NCI-H2029 (cell line): ENCODE data around the gene LMF2.

Source experiments
- DNase-seq: peaks from one replicate; lab custom pipeline; 2025; lab: John Stamatoyannopoulos, UW

Gene LMF2

GRCh38 chr22:50464451-50464850 is 43.1 kb downstream of the LMF2 start:
- no peak for DNase-seq

- DNase-seq, result no peak
These were observed 44.2 kb downstream of the LMF2 start for GRCh38 chr22:50463188-50463900.

GRCh38 chr22:50461979-50462540 is 45.4 kb downstream of the LMF2 start:
- DNase-seq, result no peak

- no peak for DNase-seq
These were observed 46.0 kb downstream of the LMF2 start for GRCh38 chr22:50461536-50461935.

- DNase-seq, result no peak
These were observed 46.6 kb downstream of the LMF2 start for GRCh38 chr22:50460938-50461337.

- no peak for DNase-seq
These were observed 47.9 kb downstream of the LMF2 start for GRCh38 chr22:50459496-50460140.

- no peak for DNase-seq
These were observed 48.5 kb downstream of the LMF2 start for GRCh38 chr22:50459016-50459415.

- DNase-seq, result no peak
These were observed 50.9 kb downstream of the LMF2 start for GRCh38 chr22:50456466-50457234.

- DNase-seq, result no peak
These were observed 51.5 kb downstream of the LMF2 start for GRCh38 chr22:50456026-50456425.

GRCh38 chr22:50455201-50455600 is 52.3 kb downstream of the LMF2 start:
- DNase-seq, result no peak

- no peak for DNase-seq
These were observed 52.9 kb downstream of the LMF2 start for GRCh38 chr22:50454556-50455075.
